Measurements from ENCODE around the gene ARMC8.

The ARMC8 gene

DNA sequence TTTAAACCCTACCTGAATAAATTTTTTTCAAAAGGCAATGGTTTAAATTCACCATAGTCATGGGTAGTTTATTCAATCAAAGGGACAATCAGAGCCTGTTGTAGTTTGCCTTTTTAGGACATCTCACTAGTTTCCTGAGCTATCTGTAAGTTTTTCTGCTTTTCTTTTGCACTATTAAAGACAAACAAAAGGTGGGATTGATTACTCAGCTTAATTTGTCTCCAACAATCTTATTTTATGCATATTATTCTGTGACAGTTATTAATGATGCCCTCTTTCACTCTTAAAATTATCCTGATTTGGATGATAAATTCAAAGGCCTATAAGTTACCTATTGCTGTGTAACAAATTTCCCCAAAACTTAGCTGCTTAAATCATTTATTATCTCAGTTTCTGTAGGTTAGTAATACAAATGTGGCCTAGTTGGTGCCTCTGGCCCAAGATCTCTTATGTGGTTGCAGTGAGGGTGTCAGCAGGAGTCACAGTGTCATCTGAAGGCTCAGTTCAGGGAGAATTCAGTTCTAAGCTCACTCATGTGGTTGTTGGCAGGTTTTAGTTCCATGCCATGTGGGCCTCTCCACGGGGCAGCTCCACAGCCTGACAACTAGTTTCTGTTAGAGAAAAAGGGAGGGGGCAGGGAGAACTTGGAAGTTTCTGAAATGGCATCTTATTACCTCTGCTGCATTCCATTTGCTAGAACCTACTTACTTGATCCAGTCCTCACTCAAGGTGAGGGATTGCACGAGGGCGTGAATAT is 16.0 kb downstream of the ARMC8 start:
- DNase-seq, result no peak

- DNase-seq, result no peak
Measured at GRCh38 chr3:138203938-138204337, 16.8 kb downstream of the ARMC8 start.

DNA sequence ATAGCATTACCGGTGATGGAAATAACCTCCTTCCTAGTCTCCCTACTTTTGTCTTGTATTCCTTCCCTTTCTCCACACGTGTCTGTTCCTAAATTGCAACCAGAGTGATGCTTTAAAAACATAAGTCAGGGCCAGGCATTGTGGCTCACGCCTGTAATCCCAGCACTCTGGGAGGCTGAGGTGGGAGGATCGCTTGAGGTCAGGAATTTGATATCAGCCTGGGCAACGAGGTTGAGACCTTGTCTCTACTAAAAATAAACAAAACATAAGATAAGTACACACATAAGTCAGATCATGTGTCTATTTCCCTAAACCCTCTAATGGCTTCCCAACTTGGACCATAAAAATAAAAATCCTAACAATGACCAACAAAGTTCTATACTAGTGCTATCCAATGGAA is 18.4 kb downstream of the ARMC8 start:
- no peak for DNase-seq

DNA sequence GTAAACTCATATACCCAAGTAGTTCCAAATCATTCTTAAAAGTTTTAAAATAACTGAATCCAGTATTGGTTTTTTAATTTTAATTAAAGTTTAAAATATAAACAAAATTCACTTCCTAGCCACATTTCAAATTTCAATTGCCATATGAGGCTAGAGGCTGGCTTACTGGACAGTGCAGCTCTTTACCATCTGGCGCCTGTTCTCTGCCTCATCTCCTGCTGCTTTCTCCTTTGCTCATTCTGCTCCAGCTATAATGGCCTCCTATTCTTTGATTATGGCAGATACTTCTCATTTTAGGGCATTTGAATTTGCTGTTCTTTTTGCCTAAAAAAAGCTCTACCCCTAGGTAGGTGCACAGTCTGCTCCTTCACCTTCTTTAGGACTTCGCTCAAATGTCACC is 19.1 kb downstream of the ARMC8 start:
- DNase-seq, result no peak

DNA sequence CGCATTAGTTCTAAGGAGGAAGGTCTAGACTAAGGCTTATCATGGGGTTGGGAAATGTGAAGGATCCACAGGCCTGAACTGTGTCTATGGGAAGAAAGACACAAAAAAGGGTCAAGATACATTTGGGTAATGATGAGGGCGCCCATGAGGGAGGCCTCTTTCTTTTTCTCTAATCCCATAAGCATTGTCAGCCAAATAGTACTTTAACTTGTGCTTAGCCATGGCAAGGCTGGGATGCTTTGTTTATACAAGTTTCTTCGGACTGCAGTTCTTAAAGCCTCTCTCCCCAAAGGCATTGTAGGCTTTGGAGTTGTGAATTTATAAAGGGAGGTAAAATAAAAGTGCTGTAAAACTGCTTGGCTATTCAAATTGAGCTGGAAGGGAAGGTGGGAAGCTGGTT is 23.4 kb downstream of the ARMC8 start:
- DNase-seq, result no peak

DNA sequence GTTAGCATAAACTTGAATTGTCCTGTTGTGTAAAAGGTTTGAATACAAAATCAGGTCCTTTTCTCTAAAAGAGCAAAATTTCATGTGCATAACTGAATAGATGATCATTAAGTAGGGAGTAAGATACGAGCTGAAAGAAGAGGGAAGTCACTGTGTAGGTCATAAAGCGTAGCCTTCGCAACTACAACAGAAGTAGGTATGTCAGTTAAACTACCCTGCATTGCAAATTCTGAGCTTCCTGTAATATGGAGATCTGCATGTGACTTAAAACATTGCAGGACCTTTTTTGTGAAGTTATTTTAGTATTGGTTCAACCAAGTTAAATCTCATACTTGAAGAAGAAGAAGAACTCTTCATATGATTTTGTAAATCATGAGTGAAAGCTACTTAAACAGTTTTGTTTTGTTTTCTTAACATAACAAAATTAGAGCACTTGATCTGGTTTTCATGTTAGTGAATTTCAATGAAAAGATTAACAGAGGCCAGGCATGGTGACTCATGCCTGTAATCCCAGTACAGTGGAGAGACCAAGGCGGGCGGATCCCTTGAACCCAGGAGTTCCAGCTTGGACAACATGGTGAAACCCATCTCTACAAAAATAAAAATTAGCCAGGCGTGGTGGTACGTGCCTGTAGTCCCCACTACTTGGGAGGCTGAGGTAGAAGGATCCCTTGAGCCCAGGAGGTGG is 26.4 kb downstream of the ARMC8 start:
- DNase-seq, result no peak

- DNase-seq, result no peak
Measured at GRCh38 chr3:138219255-138219654, 32.2 kb downstream of the ARMC8 start.

- no peak for DNase-seq
Measured at GRCh38 chr3:138220242-138220641, 33.1 kb downstream of the ARMC8 start.

DNA sequence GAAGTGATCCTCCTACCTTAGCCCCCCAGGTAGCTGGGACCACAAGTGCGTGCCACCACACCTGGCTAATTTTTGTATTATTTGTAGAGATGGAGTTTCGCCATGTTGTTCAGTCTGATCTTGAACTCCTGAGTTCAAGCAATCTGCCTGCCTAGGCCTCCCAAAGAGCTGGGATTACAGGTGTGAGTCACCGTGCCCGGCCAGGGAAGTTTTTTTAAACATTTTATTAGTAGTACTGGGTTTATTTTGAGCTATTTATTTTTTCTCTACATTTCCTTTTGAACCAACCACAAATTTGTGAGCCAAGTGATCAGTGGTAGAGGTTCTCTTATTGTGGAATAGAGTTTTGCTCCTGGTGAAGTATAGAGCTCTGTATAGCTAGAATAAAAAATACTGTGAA is 33.7 kb downstream of the ARMC8 start:
- no peak for DNase-seq

- no peak for DNase-seq
Measured at GRCh38 chr3:138222131-138222941, 35.2 kb downstream of the ARMC8 start.

- DNase-seq, result no peak
Measured at GRCh38 chr3:138222942-138223287, 35.8 kb downstream of the ARMC8 start.

GRCh38 chr3:138227650-138228049 is 40.5 kb downstream of the ARMC8 start:
- DNase-seq, result no peak

DNA sequence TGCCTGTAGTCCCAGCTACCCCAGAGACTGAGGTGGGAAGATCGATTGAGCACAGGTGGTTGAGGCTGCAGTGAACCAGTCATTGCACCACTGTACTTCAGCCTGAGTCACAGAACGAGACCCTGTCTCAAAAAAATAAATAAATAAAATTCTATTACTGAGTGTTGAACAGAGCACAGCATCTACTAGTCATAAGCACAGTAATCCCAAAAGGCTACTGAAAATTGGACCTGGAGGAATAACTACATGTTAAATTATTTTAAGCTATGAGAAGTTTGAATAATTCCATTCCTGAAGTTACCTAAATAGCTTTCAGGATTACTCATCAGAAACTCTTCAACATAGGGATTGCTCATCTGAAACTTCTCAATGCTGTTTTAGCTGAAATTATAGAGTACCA is 43.4 kb downstream of the ARMC8 start:
- no peak for DNase-seq

- no peak for DNase-seq
Measured at GRCh38 chr3:138232705-138233364, 45.7 kb downstream of the ARMC8 start.

DNA sequence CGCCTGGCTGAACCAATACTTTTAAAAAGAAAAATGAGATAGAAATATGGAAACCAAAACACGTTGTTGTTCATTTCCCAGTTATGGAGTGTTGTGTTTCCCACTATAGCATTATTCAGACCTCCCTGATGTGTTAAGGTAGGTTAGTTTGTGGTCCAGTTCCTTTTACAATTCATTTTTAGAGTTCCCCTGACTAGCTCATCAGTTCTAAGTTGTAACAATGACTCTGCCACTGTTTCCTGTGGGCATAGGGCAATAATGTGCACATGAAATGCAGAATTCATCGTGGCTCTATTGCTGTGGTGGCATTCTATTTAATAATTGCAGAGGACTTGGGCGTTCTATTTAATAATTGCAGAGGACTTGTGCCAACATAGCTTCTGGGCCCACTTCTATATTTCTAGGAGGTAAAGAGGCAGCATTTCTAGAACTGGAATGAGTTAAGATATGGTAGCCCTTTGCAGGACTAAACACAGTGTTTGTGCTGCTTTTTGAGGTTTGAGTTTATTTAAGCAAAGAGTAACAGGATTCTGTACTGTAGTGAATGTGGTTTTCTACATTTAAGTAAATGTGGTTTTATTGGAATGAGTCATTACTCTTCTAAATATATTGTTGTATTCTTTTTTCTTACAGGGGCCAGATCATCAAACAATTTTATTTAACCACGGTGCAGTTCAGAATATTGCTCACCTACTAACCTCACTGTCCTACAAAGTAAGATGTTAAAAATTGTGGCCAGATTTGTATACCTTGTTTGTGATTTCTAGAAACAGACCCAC is 47.5 kb downstream of the ARMC8 start:
- DNase-seq, result no peak

GRCh38 chr3:138238711-138239110 is 51.6 kb downstream of the ARMC8 start:
- no peak for DNase-seq

- no peak for DNase-seq
Measured at GRCh38 chr3:138241061-138241460, 54.0 kb downstream of the ARMC8 start.

DNA sequence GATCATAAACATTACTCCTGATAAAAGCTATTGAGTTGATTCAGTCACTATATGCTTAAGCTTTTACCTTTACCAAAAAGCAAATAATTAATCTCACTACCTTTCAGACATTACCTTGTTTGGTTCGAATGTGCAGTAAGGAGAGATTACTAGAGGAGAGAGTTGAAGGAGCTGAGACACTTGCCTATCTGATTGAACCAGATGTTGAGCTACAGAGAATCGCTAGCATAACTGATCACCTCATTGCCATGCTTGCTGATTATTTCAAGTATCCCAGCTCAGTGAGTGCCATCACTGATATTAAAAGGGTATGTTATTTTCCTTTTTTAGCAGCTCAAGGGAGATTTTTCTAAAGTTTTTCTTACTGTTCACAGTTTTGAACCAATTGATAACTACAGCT is 54.6 kb downstream of the ARMC8 start:
- no peak for DNase-seq

- no peak for DNase-seq
Measured at GRCh38 chr3:138242466-138242865, 55.4 kb downstream of the ARMC8 start.

DNA sequence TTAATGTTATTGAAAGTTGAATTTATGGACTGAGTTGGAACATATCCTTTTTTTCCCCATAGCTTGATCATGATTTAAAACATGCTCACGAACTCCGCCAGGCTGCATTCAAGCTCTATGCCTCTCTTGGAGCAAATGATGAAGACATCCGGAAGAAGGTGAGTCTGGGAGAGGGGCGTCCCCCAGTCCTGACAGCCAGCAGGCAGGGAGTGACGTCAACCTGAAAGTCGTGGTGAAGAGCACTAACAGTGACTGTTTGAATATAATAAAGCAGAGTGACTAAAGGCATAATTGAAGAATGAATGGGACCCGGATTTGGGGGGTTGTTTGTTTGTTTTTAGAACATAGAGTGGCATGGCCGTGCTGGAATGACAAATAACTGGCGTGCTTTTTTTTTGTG is 57.9 kb downstream of the ARMC8 start:
- no peak for DNase-seq

DNA sequence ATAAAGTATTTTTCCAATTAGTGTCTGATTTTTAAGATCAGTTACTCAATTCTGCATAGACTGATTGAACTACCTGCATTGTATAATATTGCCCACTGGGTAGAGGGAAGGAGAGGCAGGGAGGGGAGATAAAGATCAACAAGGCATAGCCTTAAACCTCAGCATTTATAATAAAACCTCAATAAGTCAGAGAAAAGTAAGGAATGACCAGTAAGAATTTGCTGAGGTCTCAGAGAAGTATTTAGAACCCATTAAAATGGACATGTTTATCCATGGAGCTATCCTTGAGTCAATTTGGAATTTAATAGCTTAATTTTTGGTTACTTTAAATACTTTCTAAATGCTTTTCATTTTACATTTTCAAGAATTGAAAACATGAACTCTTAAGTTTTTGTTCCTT is 62.5 kb downstream of the ARMC8 start:
- DNase-seq, result no peak

DNA sequence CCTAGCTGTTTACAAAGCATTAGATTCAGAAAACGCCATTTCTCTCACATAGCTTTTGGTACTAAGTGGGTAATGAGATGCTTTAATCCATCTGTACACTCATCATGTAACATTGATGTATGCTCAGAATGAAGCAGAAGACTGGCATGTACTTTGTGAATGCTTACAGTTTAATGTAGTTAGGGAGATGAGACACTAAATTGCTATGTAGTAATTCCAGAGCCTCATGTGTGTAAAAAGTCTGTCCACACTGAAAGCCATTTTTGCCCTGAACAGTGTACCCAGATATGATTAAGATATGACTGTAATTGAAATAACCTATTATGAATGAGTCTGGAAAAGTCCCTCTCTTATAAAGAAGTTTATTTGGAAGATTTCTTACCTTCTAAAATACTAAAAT is 66.5 kb downstream of the ARMC8 start:
- DNase-seq, result no peak

GRCh38 chr3:138254216-138254615 is 67.1 kb downstream of the ARMC8 start:
- no peak for DNase-seq
